ENCODE results near the gene TMX4. TPM values are rescaled to one million over a fixed set of nuclear protein-coding genes. Genes with fewer than 3 reads are reported as not detected.
A peak's percentile ranks its signal among the peaks of the same experiment; 100 is the strongest.

Gene TMX4
- total and polyA plus RNA-seq, 3 experiments from 2014 or later, result 36.7 to 69.1 (median 39.2) TPM

DNA sequence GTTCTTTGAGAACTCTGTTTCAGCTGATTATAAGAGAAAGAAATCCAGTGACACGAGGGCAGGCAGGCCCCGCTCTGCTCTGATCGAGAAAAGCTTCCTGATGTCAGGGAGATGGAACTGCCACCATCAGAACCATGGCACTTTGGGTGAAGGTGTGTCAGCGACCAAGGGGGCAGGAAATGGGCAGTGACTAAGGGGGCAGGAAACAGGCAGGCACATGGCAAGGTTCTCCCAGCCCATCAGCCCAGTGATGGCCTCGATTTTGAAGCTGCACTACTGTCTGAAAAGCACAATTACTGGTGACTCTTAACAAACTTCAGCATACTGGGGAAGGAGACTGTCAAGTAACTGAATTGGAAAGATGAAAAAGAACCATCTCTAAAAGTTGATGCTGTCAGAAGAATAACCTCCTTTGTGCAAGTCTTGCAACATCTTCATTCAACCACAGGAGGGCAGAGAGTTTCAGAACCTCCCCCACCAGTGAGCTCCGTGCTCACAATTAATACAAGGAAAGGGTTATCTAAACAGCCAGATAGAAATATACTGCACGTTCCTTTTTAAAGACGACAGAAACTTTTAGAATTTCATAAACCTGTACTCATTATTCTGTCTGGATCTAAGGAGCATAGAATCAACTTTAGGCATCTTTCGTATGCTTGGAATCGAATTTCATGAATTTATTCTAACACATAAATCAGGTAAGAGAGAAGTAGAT lies 39.1 kb downstream of the TMX4 start:
- CTCF ChIA-PET, result interaction anchor here (1.4 to 1.5 kb wide), 2 partner anchors 55 to 63 kb away, joined by 3 to 5 read pairs; no protein-coding TSS in a partner anchor
- Histone ChIP-seq H3K27me3 (ENCODE audit: insufficient read depth, low read length, poor library complexity, severe bottlenecking) (no peaks in the 10 kb centered on the region), H3K27ac (ENCODE audit: low read depth, low read length) (no peak overlapping the region), H3K36me3 (ENCODE audit: insufficient read depth, low read length) (peaks cover 10% of the 10 kb centered on the region), H3K4me1 (ENCODE audit: insufficient read depth, low read length) (no peaks in the 10 kb centered on the region), H3K4me3 (ENCODE audit: low read length) (no peak overlapping the region), H3K9me3 (ENCODE audit: low read length) (no peaks in the 10 kb centered on the region)
- peak overlapping the region in 6 of 8 donors; percentile 2 to 88 (median 72) for H3K27ac Mint-ChIP-seq
- no peaks in the 10 kb centered on the region for H3K9me3 Mint-ChIP-seq
- H3K4me3 Mint-ChIP-seq, result no peak overlapping the region
- no peak for DNase-seq
- no peaks in the 10 kb centered on the region for H3K27me3 Mint-ChIP-seq
- POLR2A ChIA-PET, result interaction anchor here (0.6 to 0.7 kb wide), 2 partner anchors 37 to 50 kb away, joined by 3 read pairs; no protein-coding TSS in a partner anchor
- H3K4me1 Mint-ChIP-seq, result peaks cover 20 to 23% (median 20%) of the 10 kb centered on the region in 3 donors
- peaks cover 12 to 69% (median 21%) of the 10 kb centered on the region in 3 donors for H3K36me3 Mint-ChIP-seq

DNA sequence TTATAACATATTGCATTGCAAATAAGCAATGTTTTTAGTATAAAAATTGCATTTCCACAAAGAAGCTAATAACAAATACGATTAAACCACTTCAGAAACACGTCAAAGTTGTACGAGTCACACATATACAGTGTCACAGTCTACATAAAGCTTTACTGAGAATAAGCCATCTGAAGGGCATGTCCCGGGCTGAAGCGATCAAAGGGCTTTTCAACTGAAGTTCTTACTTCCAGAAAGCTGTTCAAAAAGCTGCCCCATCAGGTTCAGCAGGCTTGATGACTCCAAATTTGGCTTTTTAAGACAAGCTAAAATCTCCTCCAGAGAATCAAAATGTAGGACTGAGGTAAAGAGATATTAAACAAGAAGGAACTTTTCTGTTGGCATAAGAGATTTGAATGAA lies 41.9 kb downstream of the TMX4 start:
- Mint-ChIP-seq H3K27me3 (no peaks in the 10 kb centered on the region), H3K4me1 (peaks cover 20 to 23% (median 20%) of the 10 kb centered on the region in 3 donors), H3K27ac (no peak overlapping the region), H3K9me3 (no peaks in the 10 kb centered on the region), H3K4me3 (no peak overlapping the region), H3K36me3 (peaks cover 12 to 47% (median 12%) of the 10 kb centered on the region in 3 donors)
- H3K27me3 ChIP-seq (ENCODE audit: insufficient read depth, low read length, poor library complexity, severe bottlenecking), result no peaks in the 10 kb centered on the region
- H3K36me3 ChIP-seq (ENCODE audit: insufficient read depth, low read length), result peaks cover 10% of the 10 kb centered on the region
- H3K27ac ChIP-seq (ENCODE audit: low read depth, low read length), result no peak overlapping the region
- no peak overlapping the region for H3K4me3 ChIP-seq (ENCODE audit: low read length)
- no peak for DNase-seq
- H3K9me3 ChIP-seq (ENCODE audit: low read length), result no peaks in the 10 kb centered on the region
- no peaks in the 10 kb centered on the region for H3K4me1 ChIP-seq (ENCODE audit: insufficient read depth, low read length)
- ChIA-PET POLR2A (no interaction called here), CTCF (no interaction called here)

DNA sequence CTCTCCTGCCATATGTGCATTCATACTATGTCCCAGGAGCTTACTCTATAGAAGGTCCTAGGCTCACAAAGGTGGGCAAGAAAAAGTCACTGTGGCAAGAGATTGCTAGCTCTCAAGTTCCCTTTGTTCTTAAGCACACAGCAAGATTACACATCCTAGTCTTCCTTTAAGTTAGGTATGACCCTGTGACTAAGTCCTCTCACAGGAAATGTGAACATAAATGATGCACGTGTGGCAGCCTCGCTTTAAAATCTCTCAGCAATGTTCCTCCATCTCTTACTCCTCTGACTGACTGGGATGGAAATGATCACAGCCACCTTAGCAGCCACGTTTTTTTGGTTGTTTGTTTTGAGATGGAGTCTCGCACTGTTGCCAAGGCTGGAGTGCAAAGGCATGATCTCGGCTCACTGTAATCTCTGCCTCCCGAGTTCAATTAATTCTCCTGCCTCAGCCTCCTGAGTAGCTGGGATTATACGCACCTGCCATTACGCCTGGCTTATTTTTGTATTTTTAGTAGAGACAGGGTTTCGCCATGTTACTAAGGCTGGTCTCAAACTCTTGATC lies 43.6 kb downstream of the TMX4 start:
- Histone ChIP-seq H3K4me1 (ENCODE audit: insufficient read depth, low read length) (no peaks in the 10 kb centered on the region), H3K9me3 (ENCODE audit: low read length) (no peaks in the 10 kb centered on the region), H3K27me3 (ENCODE audit: insufficient read depth, low read length, poor library complexity, severe bottlenecking) (no peaks in the 10 kb centered on the region), H3K27ac (ENCODE audit: low read depth, low read length) (no peak overlapping the region), H3K36me3 (ENCODE audit: insufficient read depth, low read length) (no peaks in the 10 kb centered on the region), H3K4me3 (ENCODE audit: low read length) (no peak overlapping the region)
- Mint-ChIP-seq H3K27me3 (no peaks in the 10 kb centered on the region), H3K36me3 (peaks cover 6 to 29% (median 7%) of the 10 kb centered on the region in 3 donors), H3K27ac (peak overlapping the region in 1 of 8 donors; percentile 4), H3K4me3 (no peak overlapping the region), H3K4me1 (peaks cover 8 to 9% (median 9%) of the 10 kb centered on the region in 3 donors), H3K9me3 (no peaks in the 10 kb centered on the region)
- no peak for DNase-seq
- ChIA-PET CTCF (no interaction called here), POLR2A (no interaction called here)

- H3K9me3 Mint-ChIP-seq, result no peaks in the 10 kb centered on the region
- H3K4me1 Mint-ChIP-seq, result no peaks in the 10 kb centered on the region
- CTCF ChIA-PET, result interaction anchor here (1.1 kb wide), 1 partner anchor 8 kb away, joined by 3 read pairs; no protein-coding TSS in a partner anchor
These were observed 44.7 kb downstream of the TMX4 start for GRCh38 chr20:7974785-7975435.

GRCh38 chr20:7971536-7972280 lies 47.9 kb downstream of the TMX4 start:
- Histone ChIP-seq H3K27me3 (ENCODE audit: insufficient read depth, low read length, poor library complexity, severe bottlenecking) (no peaks in the 10 kb centered on the region), H3K4me1 (ENCODE audit: insufficient read depth, low read length) (no peaks in the 10 kb centered on the region), H3K4me3 (ENCODE audit: low read length) (no peak overlapping the region), H3K27ac (ENCODE audit: low read depth, low read length) (no peak overlapping the region), H3K36me3 (ENCODE audit: insufficient read depth, low read length) (no peaks in the 10 kb centered on the region), H3K9me3 (ENCODE audit: low read length) (no peaks in the 10 kb centered on the region)
- DNase-seq, result no peak
- no peaks in the 10 kb centered on the region for H3K27me3 Mint-ChIP-seq
- H3K4me1 Mint-ChIP-seq, result no peaks in the 10 kb centered on the region
- POLR2A ChIA-PET, result no interaction called here
- no peak overlapping the region for H3K4me3 Mint-ChIP-seq
- H3K36me3 Mint-ChIP-seq, result no peaks in the 10 kb centered on the region
- H3K9me3 Mint-ChIP-seq, result no peaks in the 10 kb centered on the region
- CTCF ChIA-PET, result no interaction called here
- no peak overlapping the region for H3K27ac Mint-ChIP-seq

More at GRCh38 chr20:7974785-7975435, 44.7 kb downstream of the TMX4 start:
- Mint-ChIP-seq H3K4me3 (no peak overlapping the region), H3K27ac (peak overlapping the region in 2 of 8 donors; percentile 22 to 77), H3K27me3 (no peaks in the 10 kb centered on the region), H3K36me3 (peaks cover 4 to 19% (median 4%) of the 10 kb centered on the region in 3 donors)
- DNase-seq, result no peak
- no peak overlapping the region for H3K27ac ChIP-seq (ENCODE audit: low read depth, low read length)
- no peaks in the 10 kb centered on the region for H3K9me3 ChIP-seq (ENCODE audit: low read length)
- no peaks in the 10 kb centered on the region for H3K4me1 ChIP-seq (ENCODE audit: insufficient read depth, low read length)
- no peaks in the 10 kb centered on the region for H3K36me3 ChIP-seq (ENCODE audit: insufficient read depth, low read length)
- POLR2A ChIA-PET, result no interaction called here
- H3K27me3 ChIP-seq (ENCODE audit: insufficient read depth, low read length, poor library complexity, severe bottlenecking), result no peaks in the 10 kb centered on the region
- no peak overlapping the region for H3K4me3 ChIP-seq (ENCODE audit: low read length)

DNA sequence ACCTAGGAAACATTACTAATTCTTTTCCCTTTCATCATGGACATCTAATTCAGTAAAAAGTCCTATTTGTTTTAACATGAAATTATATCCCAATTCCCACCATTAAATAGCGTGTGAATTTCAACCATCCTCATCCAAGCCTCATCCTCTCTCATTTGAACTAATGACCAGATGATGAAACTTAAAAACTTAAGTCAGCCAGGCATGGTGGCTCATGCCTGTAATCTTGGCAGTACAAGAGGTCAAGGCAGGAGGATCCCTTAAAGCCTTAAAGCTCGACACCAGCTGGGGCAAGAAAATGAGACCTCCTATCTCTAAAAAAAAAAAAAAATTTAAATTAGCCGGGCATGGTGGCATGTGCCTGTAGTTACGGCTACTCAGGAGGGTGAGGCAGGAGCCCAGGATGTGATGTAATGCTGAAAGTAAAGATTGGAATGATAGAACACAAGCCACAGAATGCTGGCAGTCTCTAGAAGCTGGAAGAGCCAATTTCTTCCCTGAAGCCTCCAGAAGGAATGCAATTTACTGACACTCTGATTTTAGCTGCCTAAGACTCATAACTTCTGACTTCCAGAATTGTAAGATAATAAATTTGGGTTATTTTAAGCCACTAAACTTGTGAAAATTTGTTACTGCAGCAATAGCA lies 52.2 kb downstream of the TMX4 start:
- no peaks in the 10 kb centered on the region for H3K36me3 Mint-ChIP-seq
- no peaks in the 10 kb centered on the region for H3K9me3 Mint-ChIP-seq
- no peaks in the 10 kb centered on the region for H3K27me3 ChIP-seq (ENCODE audit: insufficient read depth, low read length, poor library complexity, severe bottlenecking)
- no peaks in the 10 kb centered on the region for H3K4me1 Mint-ChIP-seq
- H3K4me3 Mint-ChIP-seq, result no peak overlapping the region
- H3K27me3 Mint-ChIP-seq, result peaks cover 2 to 22% of the 10 kb centered on the region in 2 donors
- H3K9me3 ChIP-seq (ENCODE audit: low read length), result no peaks in the 10 kb centered on the region
- H3K4me3 ChIP-seq (ENCODE audit: low read length), result no peak overlapping the region
- DNase-seq, result no peak
- H3K27ac Mint-ChIP-seq, result peak overlapping the region in 1 of 8 donors; percentile 10
- H3K36me3 ChIP-seq (ENCODE audit: insufficient read depth, low read length), result no peaks in the 10 kb centered on the region
- H3K27ac ChIP-seq (ENCODE audit: low read depth, low read length), result no peak overlapping the region
- no peaks in the 10 kb centered on the region for H3K4me1 ChIP-seq (ENCODE audit: insufficient read depth, low read length)
- ChIA-PET CTCF (interaction anchor here (1.3 kb wide), 1 partner anchor 7 kb away, joined by 3 read pairs; no protein-coding TSS in a partner anchor), POLR2A (no interaction called here)

GRCh38 chr20:7966176-7966575 lies 53.4 kb downstream of the TMX4 start:
- Histone ChIP-seq H3K27ac (ENCODE audit: low read depth, low read length) (no peak overlapping the region), H3K36me3 (ENCODE audit: insufficient read depth, low read length) (no peaks in the 10 kb centered on the region), H3K9me3 (ENCODE audit: low read length) (no peaks in the 10 kb centered on the region), H3K4me3 (ENCODE audit: low read length) (no peak overlapping the region), H3K4me1 (ENCODE audit: insufficient read depth, low read length) (no peaks in the 10 kb centered on the region), H3K27me3 (ENCODE audit: insufficient read depth, low read length, poor library complexity, severe bottlenecking) (no peaks in the 10 kb centered on the region)
- DNase-seq, result no peak
- ChIA-PET POLR2A (no interaction called here), CTCF (interaction anchor here (1.3 kb wide), 1 partner anchor 9 kb away, joined by 3 read pairs; no protein-coding TSS in a partner anchor)
- no peaks in the 10 kb centered on the region for H3K36me3 Mint-ChIP-seq
- H3K9me3 Mint-ChIP-seq, result no peaks in the 10 kb centered on the region
- H3K4me3 Mint-ChIP-seq, result no peak overlapping the region
- no peaks in the 10 kb centered on the region for H3K4me1 Mint-ChIP-seq
- H3K27me3 Mint-ChIP-seq, result peaks cover 5 to 24% of the 10 kb centered on the region in 2 donors
- no peak overlapping the region for H3K27ac Mint-ChIP-seq

Measured in CD8-positive, alpha-beta memory T cell (primary cell).